Activated T-cell treated with anti-CD3 and anti-CD28 coated beads, Interleukin-2, amount 50 U/mL, for 4 hours (primary cell): ENCODE results near the gene SLC6A6. TPM values are rescaled to one million over a fixed set of nuclear protein-coding genes. Genes with fewer than 3 reads are reported as not detected.

Source experiments
- ATAC-seq, 2 donors: fragments of 200-7000 bp; cut with Tn5 transposase; one replicate each; pipeline ENCODE4 v1.10.0; 2021
- DNase-seq: peaks from one replicate; pipeline ENCODE4 v3.0.0-alpha.2; 2020
- H3K27me3 Mint-ChIP-seq: one replicate; pipeline ENCODE4 v1.8.0; 2021; ENCODE audit warnings: low read depth, mixed read lengths
- H3K36me3 Mint-ChIP-seq: one replicate; pipeline ENCODE4 v1.8.0; 2022; ENCODE audit warnings: mixed read lengths; ENCODE audit not compliant: insufficient read depth
- H3K4me1 Mint-ChIP-seq: one replicate; pipeline ENCODE4 v1.8.0; 2021; ENCODE audit warnings: low read depth, mixed read lengths
- H3K4me3 Mint-ChIP-seq: one replicate; pipeline ENCODE4 v1.8.0; 2021; ENCODE audit warnings: mild to moderate bottlenecking, moderate library complexity, mixed read lengths
- H3K9me3 Mint-ChIP-seq: one replicate; pipeline ENCODE4 v1.8.0; 2021; ENCODE audit warnings: mixed read lengths
- total RNA-seq, 3 donors: library from RNA; stranded (reverse); gene quantifications; one replicate each; pipeline ENCODE4 v1.2.1, GENCODE V29; 2021

Gene SLC6A6
- total RNA-seq, 3 donors from 2014 or later, result 47.6 to 54.2 (median 51.2) TPM

GRCh38 chr3:14496351-14496750 lies 93.9 kb downstream of the SLC6A6 start:
- Mint-ChIP-seq H3K9me3 (peaks cover 9% of the 10 kb centered on the region), H3K27me3 (no peaks in the 10 kb centered on the region), H3K36me3 (no peaks in the 10 kb centered on the region), H3K4me1 (no peaks in the 10 kb centered on the region), H3K4me3 (no peak overlapping the region)
- no peak for DNase-seq
- no peak for ATAC-seq

DNA sequence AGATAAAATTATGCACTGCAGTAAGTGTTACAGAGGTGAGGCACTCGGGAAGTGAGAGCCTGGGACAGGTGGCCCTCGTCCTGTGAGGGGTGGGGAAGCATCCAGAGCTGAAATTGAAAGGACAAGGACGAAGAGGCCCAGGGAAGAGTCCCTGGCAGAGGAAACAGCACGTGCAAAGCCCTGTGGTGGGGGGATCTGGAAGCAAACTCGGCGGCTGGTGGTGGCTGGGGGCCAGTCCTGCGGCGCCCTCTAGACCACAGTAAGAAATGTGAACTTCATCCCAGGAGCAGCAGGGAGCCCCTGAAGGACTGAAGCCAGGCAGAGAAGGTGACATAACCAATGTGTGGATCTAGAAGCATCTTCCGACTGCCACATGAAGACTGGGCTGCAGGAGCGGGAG lies 94.9 kb downstream of the SLC6A6 start:
- no peak for DNase-seq
- no peaks in the 10 kb centered on the region for H3K4me1 Mint-ChIP-seq
- no peak for ATAC-seq
- H3K27me3 Mint-ChIP-seq, result no peaks in the 10 kb centered on the region
- no peak overlapping the region for H3K4me3 Mint-ChIP-seq
- peaks cover 9% of the 10 kb centered on the region for H3K9me3 Mint-ChIP-seq
- no peaks in the 10 kb centered on the region for H3K36me3 Mint-ChIP-seq

DNA sequence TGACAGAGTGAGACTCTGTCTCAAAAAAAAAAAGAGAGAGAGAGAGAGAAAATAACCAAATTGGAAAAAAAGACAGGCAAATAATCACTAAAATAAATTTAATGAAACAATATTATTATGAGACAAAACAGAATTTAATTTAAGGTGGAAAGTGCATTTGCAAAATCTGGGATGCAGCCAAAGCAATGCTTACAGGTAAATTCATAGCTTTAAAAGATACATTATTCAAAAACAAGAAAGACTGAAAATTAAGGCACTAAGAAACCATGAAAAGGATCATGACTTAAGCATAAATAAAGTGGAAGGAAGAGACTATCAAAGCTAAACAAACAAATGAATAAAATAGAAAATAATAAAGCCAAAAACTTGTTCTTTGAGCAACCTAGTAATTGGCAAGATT lies 100.1 kb downstream of the SLC6A6 start:
- Mint-ChIP-seq H3K4me1 (no peaks in the 10 kb centered on the region), H3K9me3 (peaks cover 19% of the 10 kb centered on the region), H3K36me3 (no peaks in the 10 kb centered on the region), H3K27me3 (no peaks in the 10 kb centered on the region), H3K4me3 (no peak overlapping the region)
- DNase-seq (no peak), ATAC-seq (no peak)

DNA sequence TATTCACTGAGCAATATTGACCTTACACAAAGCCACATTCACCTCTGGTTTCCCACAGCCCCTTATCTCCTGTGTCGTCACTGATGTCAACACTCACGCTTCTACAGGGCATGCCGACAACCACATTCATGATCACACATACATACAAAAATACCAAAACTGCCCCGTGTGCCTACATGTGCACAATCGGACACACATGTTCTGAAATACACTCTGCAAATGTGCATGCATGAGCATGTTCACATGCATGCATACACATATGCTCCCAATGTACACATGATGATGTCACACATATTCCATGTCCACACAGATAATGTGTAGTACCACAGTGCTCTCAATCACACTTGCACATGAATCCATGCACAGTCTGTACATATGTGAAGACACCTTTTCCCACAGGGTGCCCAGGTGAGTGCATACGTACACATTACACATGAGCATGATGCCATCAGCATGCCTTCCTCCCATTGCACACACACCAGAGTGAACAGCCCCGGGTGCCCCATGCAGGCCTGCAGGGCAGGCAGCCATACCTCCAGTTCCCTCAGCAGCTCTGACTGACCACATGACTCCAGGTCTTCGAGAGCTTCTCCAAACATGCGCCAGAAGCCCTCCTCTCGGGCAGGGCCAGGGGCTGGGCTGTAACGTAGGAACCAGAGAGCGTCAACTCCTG lies 100.8 kb downstream of the SLC6A6 start:
- no peak for DNase-seq
- Mint-ChIP-seq H3K9me3 (peaks cover 19% of the 10 kb centered on the region), H3K4me3 (no peak overlapping the region), H3K36me3 (no peaks in the 10 kb centered on the region), H3K4me1 (no peaks in the 10 kb centered on the region), H3K27me3 (peaks cover 4% of the 10 kb centered on the region)
- no peak for ATAC-seq

DNA sequence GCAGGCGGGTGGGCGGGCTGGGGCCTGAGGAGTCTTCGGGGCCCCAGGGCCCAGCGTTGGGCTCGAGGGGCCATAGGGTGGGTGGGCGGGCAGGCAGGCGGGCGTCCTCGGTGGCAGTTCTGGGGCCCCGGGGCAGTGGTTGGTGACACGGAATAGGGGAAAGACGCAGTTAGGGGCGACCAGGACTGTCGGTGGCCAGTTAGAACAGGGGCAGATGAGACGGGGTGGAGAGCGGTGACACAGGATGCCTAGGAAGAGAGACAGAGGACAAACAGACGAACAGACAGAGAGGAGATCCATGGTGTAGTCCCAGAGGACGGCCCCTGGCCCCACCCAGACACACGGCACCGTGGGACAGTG lies 101.3 kb downstream of the SLC6A6 start:
- no peaks in the 10 kb centered on the region for H3K4me1 Mint-ChIP-seq
- no peak for ATAC-seq
- H3K36me3 Mint-ChIP-seq, result no peaks in the 10 kb centered on the region
- H3K4me3 Mint-ChIP-seq, result no peak overlapping the region
- DNase-seq, result no peak
- H3K27me3 Mint-ChIP-seq, result peaks cover 4% of the 10 kb centered on the region
- H3K9me3 Mint-ChIP-seq, result peaks cover 19% of the 10 kb centered on the region

DNA sequence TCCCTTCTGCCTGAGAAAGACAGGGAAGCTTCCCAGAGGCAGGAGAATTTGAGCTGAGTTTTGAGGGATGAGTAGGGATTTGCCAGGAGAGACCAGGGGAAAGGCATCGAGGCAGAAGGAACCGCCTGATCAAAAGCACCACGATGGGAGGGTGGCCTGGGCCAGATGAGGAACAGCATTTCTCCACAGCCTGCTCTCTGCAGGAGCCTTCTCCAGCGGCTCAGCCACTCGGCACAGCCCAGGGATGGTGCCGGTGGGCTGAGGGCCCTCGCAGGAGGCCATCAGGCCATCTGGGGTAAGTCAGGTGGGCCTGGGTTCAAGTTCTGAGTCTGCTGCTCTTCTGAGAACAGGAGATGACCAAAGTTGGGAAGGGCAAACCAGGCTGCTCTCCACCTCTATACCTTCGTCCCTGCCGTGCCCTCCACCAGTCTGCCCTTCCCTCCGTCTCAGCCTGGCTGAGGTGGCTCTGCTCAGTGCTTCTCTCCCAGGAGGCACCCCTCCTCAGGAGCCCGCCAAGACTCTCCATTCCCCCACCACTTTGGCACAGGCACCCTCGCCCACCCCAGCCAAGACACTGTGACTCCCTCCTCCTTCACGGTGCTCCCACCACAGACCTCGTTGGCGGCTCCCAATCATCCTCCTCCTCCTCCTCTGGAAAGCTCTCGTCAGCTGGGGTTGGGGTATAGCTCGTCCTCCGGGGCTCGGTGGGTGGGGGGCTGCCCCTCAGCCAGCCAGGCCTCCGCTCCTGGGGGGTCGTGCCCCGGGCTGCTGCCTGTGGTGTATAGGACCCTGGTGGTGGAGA lies 102.8 kb downstream of the SLC6A6 start:
- DNase-seq, result no peak
- ATAC-seq, result no peak
- H3K4me3 Mint-ChIP-seq, result no peak overlapping the region
- H3K4me1 Mint-ChIP-seq, result peaks cover 2% of the 10 kb centered on the region
- H3K9me3 Mint-ChIP-seq, result peaks cover 15% of the 10 kb centered on the region
- H3K36me3 Mint-ChIP-seq, result no peaks in the 10 kb centered on the region
- peaks cover 4% of the 10 kb centered on the region for H3K27me3 Mint-ChIP-seq

GRCh38 chr3:14505803-14506500 lies 103.5 kb downstream of the SLC6A6 start:
- H3K36me3 Mint-ChIP-seq, result no peaks in the 10 kb centered on the region
- peaks cover 12% of the 10 kb centered on the region for H3K9me3 Mint-ChIP-seq
- no peak overlapping the region for H3K4me3 Mint-ChIP-seq
- H3K27me3 Mint-ChIP-seq, result peaks cover 4% of the 10 kb centered on the region
- ATAC-seq (no peak), DNase-seq (no peak)
- peaks cover 2% of the 10 kb centered on the region for H3K4me1 Mint-ChIP-seq

DNA sequence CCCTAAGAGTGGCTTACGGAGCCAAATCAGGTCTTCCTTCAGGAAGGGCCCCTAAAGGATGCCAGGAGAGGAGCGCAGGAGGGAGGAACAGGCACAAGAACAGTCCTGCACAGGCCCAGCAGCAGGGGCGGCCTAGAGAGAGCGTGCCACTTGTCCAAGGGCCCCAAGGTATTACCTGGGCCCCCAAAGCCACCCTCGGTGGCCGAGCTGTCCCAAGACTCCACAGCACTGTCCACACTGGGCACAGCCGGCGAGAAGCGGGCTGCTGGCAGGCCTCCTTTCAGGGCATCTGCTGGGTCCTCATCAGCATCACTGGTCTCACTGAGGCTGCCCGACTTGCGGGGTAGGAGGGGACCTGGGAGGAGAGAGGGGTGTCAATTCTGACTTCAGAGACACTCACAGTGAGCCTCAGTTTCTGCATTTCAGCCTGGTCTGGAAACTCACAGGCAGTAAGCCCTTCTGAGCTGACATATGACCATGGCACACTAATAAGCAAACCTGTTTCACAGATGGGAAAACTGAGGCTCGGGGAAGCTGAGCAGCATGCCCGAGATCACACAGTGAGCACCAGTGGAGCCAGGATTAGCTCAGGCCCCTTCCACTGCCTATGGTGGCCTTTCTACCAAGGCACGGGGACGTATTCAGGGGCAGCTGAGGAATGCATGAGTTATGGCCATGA lies 104.4 kb downstream of the SLC6A6 start:
- ATAC-seq, result no peak

DNA sequence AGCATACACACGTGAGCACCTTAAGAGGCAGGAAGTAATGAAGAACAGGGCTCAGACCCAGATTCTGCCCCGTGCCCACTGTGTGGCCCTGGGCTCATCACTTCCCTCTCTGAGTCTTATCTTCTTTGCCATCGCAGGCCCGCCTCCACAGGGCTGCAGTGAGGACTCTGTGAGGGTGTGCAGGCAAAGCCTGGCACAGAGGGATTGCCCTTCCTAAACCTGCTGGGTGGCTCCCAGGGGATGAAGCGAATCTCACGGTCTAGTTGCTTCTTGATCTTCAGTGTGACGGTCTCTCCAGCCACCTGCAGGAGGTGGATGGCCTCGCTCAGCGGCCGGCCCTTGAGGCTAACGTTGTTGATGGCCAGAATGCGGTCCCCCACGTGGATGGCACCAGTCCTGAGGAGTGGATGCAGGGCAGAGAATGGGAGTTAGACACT lies 104.9 kb downstream of the SLC6A6 start:
- Mint-ChIP-seq H3K4me1 (peaks cover 2% of the 10 kb centered on the region), H3K4me3 (no peak overlapping the region), H3K36me3 (no peaks in the 10 kb centered on the region), H3K9me3 (peaks cover 11% of the 10 kb centered on the region), H3K27me3 (peaks cover 4% of the 10 kb centered on the region)
- ATAC-seq (no peak), DNase-seq (no peak)

More for the DNA sequence above, 104.4 kb downstream of the SLC6A6 start:
- H3K9me3 Mint-ChIP-seq, result peaks cover 11% of the 10 kb centered on the region
- H3K4me3 Mint-ChIP-seq, result no peak overlapping the region
- H3K27me3 Mint-ChIP-seq, result peaks cover 4% of the 10 kb centered on the region
- no peak for DNase-seq
- peaks cover 2% of the 10 kb centered on the region for H3K4me1 Mint-ChIP-seq
- H3K36me3 Mint-ChIP-seq, result no peaks in the 10 kb centered on the region

DNA sequence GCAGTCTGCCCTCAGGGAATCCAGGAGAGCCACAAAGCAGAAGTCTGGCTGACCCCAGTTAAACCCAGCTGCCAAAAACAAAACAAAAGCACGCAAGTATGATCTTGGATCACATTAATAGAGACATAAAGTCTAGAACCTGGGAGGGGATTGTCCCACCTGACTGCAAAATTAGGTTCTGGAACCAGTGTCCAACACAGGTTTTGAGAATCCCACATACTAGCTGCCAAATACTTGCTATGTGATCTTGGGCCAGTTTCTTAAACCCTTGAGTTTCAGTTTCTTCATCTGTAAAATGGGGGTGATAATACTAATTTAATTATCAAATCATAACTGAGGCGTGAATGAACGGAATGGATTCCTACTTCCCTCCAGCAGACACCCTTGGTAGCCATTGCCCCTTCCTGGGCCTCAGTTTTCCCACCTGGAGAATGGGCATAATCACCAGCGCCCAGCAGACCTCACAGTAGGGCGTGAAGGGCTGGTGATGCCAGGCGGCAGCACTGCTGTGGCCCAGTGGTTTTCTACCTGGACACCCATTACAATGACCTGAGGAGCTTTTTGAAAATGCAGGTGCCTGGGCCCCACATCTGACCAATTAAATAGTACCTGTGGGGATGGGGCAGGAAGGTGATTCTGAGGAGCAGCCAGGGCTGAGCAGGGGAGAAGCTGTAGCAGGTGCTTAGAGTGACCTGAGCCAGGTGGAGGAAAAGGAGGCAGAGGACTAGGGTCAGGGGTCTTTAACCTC lies 105.5 kb downstream of the SLC6A6 start:
- no peak for DNase-seq
- ATAC-seq, result no peak
- Mint-ChIP-seq H3K4me1 (peaks cover 2% of the 10 kb centered on the region), H3K4me3 (no peak overlapping the region), H3K27me3 (peaks cover 4% of the 10 kb centered on the region), H3K36me3 (no peaks in the 10 kb centered on the region), H3K9me3 (peaks cover 5% of the 10 kb centered on the region)

GRCh38 chr3:14508505-14508819 lies 106.1 kb downstream of the SLC6A6 start:
- H3K4me1 Mint-ChIP-seq, result peaks cover 2% of the 10 kb centered on the region
- no peaks in the 10 kb centered on the region for H3K36me3 Mint-ChIP-seq
- DNase-seq, result no peak
- H3K27me3 Mint-ChIP-seq, result peaks cover 4% of the 10 kb centered on the region
- no peak overlapping the region for H3K4me3 Mint-ChIP-seq
- no peak for ATAC-seq
- no peaks in the 10 kb centered on the region for H3K9me3 Mint-ChIP-seq

- Mint-ChIP-seq H3K4me3 (no peak overlapping the region), H3K4me1 (peaks cover 2% of the 10 kb centered on the region), H3K27me3 (peaks cover 4% of the 10 kb centered on the region), H3K9me3 (no peaks in the 10 kb centered on the region), H3K36me3 (no peaks in the 10 kb centered on the region)
- DNase-seq, result peak; percentile 68
- ATAC-seq, result peak; percentile 65 to 74
Measured at GRCh38 chr3:14508966-14509795, 106.8 kb downstream of the SLC6A6 start.

GRCh38 chr3:14509796-14510100 lies 107.3 kb downstream of the SLC6A6 start:
- ATAC-seq, result no peak
- H3K4me3 Mint-ChIP-seq, result no peak overlapping the region

More at GRCh38 chr3:14509796-14510100, 107.3 kb downstream of the SLC6A6 start:
- Mint-ChIP-seq H3K27me3 (peaks cover 4% of the 10 kb centered on the region), H3K9me3 (no peaks in the 10 kb centered on the region), H3K4me1 (peaks cover 2% of the 10 kb centered on the region), H3K36me3 (no peaks in the 10 kb centered on the region)
- no peak for DNase-seq
